ENCODE measurements around the gene OR51I1.

DNA sequence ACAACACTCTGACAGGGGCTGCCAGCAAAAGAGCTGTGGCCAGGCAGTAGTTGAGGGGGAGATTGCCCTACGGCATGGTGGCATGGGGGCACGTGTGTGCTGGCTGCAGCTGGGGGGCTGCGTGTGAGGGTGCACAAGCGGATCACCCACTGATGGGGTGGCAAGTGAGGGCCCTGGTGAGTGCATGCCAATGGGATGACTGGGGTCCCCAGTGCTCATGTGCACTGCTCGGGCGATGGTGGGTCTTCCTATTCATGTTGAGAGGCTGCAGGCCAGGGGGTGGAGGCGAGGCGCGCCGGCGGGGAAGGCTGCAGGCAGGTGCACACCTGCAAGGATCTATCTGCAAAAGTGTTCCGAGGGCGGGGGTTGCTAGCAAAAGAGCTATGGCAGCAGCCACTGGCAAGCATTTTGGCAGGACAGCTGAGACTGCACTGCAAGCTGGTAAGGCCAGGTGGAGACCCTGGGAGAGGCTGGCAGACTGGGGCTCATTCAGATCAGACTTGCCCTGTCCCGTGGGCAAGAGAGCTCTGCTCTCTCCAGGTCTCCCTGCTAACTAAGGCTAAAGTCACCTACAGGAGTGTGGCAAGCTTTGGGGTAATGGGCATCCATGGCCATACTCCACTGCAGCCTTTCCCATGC, 19.8 kb upstream of the OR51I1 start:
- no peak for TF ChIP-seq CTCF (IDR thresholded peaks at IDR 0.05 in 4 of 5, conservative IDR thresholded peaks at IDR 0.05 in 1 of 5)
- no peak for TF ChIP-seq POLR2A (IDR thresholded peaks at IDR 0.05)

Measured in gastrocnemius medialis (tissue), 4 donors.